ENCODE data around the gene SLC43A1.

The SLC43A1 gene

DNA sequence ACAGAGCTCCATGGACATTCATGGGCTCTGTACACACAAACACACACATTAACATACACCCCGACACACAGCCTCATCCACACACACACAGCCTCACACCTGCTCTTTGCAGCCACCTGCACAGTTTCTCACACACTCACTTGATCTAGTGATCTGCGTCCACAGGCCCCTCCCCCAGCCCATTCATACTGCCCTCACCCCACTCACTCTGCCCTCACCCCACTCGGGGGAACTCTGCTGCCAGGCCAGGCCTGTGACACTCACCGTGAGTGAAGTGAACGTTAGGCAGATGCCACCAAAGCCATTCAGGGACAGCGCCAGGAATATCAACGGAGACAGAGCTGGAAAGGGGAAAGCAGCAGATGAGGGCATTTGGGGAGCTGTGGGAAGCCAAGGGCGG is 15.0 kb downstream of the SLC43A1 start:
- ATAC-seq, result no peak
- TF ChIP-seq ARNTL (CRISPR knock-in tag; IDR thresholded peaks at IDR 0.05; ENCODE audit: borderline replicate concordance, low read depth), result no peak
- TF ChIP-seq ESRRG (CRISPR knock-in tag; IDR thresholded peaks at IDR 0.05), result no peak
- no peak for TF ChIP-seq TCF4 (CRISPR knock-in tag; IDR thresholded peaks at IDR 0.05; ENCODE audit: borderline replicate concordance)
- TF ChIP-seq ZNF70 (CRISPR knock-in tag; IDR thresholded peaks at IDR 0.05), result no peak
- TF ChIP-seq ZC3H10 (CRISPR knock-in tag; IDR thresholded peaks at IDR 0.05), result no peak
- no peak for TF ChIP-seq BACH2 (CRISPR knock-in tag; IDR thresholded peaks at IDR 0.05; ENCODE audit: borderline replicate concordance)
- TF ChIP-seq ZNF565 (CRISPR knock-in tag; conservative IDR thresholded peaks at IDR 0.05; ENCODE audit: low read depth), result no peak
- TF ChIP-seq, protein P1, sequence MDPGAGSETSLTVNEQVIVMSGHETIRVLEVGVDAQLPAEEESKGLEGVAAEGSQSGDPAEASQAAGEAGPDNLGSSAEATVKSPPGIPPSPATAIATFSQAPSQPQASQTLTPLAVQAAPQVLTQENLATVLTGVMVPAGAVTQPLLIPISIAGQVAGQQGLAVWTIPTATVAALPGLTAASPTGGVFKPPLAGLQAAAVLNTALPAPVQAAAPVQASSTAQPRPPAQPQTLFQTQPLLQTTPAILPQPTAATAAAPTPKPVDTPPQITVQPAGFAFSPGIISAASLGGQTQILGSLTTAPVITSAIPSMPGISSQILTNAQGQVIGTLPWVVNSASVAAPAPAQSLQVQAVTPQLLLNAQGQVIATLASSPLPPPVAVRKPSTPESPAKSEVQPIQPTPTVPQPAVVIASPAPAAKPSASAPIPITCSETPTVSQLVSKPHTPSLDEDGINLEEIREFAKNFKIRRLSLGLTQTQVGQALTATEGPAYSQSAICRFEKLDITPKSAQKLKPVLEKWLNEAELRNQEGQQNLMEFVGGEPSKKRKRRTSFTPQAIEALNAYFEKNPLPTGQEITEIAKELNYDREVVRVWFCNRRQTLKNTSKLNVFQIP (CRISPR knock-in tag; IDR thresholded peaks at IDR 0.05; ENCODE audit: borderline replicate concordance, low read depth), result no peak

DNA sequence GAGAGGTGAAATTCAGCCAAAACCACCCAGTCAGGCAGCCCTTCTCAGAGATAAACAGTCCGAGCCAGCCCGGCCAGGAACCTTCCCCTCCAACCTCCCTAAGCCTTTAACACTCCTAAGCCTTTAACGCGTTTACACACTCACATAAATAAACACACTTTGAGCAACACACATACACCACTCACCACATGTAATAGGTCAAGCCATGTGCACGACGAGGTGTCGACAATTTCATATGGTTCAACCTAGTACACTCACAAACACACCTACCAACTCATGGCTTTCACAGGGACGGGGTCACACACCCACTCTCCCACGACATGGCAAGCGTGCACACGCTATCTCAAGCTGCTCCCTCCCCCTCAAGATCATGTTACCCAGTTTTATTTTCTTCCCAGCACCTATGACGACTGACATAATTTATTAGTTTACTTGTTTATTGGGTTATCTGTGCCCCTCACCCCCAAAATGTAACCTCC is 15.5 kb downstream of the SLC43A1 start:
- no peak; the same call in 1 of the 3 replicates for ATAC-seq
- TF ChIP-seq, protein P1 (CRISPR knock-in tag; IDR thresholded peaks at IDR 0.05; ENCODE audit: borderline replicate concordance, low read depth), result no peak
- TF ChIP-seq, protein P2, sequence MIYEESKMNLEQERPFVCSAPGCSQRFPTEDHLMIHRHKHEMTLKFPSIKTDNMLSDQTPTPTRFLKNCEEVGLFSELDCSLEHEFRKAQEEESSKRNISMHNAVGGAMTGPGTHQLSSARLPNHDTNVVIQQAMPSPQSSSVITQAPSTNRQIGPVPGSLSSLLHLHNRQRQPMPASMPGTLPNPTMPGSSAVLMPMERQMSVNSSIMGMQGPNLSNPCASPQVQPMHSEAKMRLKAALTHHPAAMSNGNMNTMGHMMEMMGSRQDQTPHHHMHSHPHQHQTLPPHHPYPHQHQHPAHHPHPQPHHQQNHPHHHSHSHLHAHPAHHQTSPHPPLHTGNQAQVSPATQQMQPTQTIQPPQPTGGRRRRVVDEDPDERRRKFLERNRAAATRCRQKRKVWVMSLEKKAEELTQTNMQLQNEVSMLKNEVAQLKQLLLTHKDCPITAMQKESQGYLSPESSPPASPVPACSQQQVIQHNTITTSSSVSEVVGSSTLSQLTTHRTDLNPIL (CRISPR knock-in tag; IDR thresholded peaks at IDR 0.05; ENCODE audit: low read depth), result no peak
- TF ChIP-seq ZNF70 (CRISPR knock-in tag; IDR thresholded peaks at IDR 0.05) (no peak), ISL1 (CRISPR knock-in tag; IDR thresholded peaks at IDR 0.05) (no peak)

DNA sequence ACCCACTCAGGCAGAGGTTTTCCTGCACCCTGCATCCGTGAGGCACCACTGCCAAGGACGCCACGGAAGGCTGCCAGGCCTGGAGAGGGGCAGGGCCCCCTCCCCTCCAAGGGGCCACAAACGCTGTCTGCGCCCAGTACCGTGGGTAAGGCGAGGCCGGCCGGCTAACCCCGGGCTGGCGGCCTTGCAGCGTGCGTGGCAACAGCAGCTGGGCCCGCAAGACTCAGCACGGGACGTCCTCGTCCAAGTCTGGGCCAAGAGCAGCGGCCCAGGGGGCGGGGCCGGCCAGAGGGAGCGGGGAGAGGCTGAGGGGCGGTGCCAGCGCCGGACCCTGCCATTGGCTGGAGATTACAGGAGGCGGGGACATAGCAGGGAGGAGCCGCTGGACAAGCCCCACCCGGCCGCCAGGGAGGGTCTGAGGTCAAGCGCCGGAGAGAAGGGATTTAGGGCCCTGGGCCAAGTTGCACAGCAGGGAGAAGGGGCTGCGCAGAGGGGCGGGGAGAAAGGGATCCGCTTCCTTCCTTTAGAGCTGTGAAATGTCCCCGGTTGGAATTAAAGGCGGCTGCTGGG is 16.0 kb downstream of the SLC43A1 start:
- ATAC-seq, result peak; percentile 100
- no peak for TF ChIP-seq ZFP3 (CRISPR knock-in tag; IDR thresholded peaks at IDR 0.05)
- TF ChIP-seq RARB (CRISPR knock-in tag; IDR thresholded peaks at IDR 0.05), result no peak
- no peak for TF ChIP-seq PPARA (CRISPR knock-in tag; IDR thresholded peaks at IDR 0.05; ENCODE audit: borderline replicate concordance)
- no peak for TF ChIP-seq BACH2 (CRISPR knock-in tag; IDR thresholded peaks at IDR 0.05; ENCODE audit: borderline replicate concordance)
- no peak for TF ChIP-seq ZNF565 (CRISPR knock-in tag; conservative IDR thresholded peaks at IDR 0.05; ENCODE audit: low read depth)
- no peak for TF ChIP-seq ZNF8 (CRISPR knock-in tag; IDR thresholded peaks at IDR 0.05)
- no peak for TF ChIP-seq ISL1 (CRISPR knock-in tag; IDR thresholded peaks at IDR 0.05)
- TF ChIP-seq, protein P2 (CRISPR knock-in tag; IDR thresholded peaks at IDR 0.05; ENCODE audit: low read depth), result no peak
- TF ChIP-seq TCF4 (CRISPR knock-in tag; IDR thresholded peaks at IDR 0.05; ENCODE audit: borderline replicate concordance), result no peak
- TF ChIP-seq, protein P3, sequence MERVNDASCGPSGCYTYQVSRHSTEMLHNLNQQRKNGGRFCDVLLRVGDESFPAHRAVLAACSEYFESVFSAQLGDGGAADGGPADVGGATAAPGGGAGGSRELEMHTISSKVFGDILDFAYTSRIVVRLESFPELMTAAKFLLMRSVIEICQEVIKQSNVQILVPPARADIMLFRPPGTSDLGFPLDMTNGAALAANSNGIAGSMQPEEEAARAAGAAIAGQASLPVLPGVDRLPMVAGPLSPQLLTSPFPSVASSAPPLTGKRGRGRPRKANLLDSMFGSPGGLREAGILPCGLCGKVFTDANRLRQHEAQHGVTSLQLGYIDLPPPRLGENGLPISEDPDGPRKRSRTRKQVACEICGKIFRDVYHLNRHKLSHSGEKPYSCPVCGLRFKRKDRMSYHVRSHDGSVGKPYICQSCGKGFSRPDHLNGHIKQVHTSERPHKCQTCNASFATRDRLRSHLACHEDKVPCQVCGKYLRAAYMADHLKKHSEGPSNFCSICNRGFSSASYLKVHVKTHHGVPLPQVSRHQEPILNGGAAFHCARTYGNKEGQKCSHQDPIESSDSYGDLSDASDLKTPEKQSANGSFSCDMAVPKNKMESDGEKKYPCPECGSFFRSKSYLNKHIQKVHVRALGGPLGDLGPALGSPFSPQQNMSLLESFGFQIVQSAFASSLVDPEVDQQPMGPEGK (CRISPR knock-in tag; IDR thresholded peaks at IDR 0.05; ENCODE audit: borderline replicate concordance), result no peak
- TF ChIP-seq ZC3H10 (CRISPR knock-in tag; IDR thresholded peaks at IDR 0.05), result no peak
- no peak for TF ChIP-seq CSDC2 (CRISPR knock-in tag; IDR thresholded peaks at IDR 0.05)
- no peak for TF ChIP-seq OSR1 (CRISPR knock-in tag; IDR thresholded peaks at IDR 0.05)
- no peak for TF ChIP-seq ZNF70 (CRISPR knock-in tag; IDR thresholded peaks at IDR 0.05)
- no peak for TF ChIP-seq ESRRG (CRISPR knock-in tag; IDR thresholded peaks at IDR 0.05)

DNA sequence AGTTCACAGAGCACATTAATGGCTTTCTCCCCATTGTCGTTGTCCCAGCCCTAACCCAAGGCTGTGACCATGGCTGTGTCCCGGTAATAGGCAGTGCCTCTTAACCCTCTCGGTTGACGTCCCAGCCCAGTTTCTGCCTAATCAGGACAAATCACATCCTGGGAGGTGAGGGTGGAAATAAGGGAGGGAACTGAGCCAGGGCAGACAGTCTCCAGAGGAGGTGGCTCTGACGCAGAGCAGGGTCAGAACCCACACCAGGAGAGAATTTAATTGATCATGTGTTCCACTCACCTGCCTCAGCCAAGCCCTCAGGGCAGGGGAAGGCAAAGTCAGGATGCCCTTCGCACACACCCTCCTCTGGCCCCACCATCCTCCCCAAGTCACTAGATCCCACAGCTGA is 17.0 kb downstream of the SLC43A1 start:
- TF ChIP-seq PPARA (CRISPR knock-in tag; IDR thresholded peaks at IDR 0.05; ENCODE audit: borderline replicate concordance) (no peak), ISL1 (CRISPR knock-in tag; IDR thresholded peaks at IDR 0.05) (no peak), CSDC2 (CRISPR knock-in tag; IDR thresholded peaks at IDR 0.05) (no peak), TCF4 (CRISPR knock-in tag; IDR thresholded peaks at IDR 0.05; ENCODE audit: borderline replicate concordance) (no peak), ARNTL (CRISPR knock-in tag; IDR thresholded peaks at IDR 0.05; ENCODE audit: borderline replicate concordance, low read depth) (no peak), OSR1 (CRISPR knock-in tag; IDR thresholded peaks at IDR 0.05) (no peak), RARB (CRISPR knock-in tag; IDR thresholded peaks at IDR 0.05) (no peak), SNAI2 (CRISPR knock-in tag; IDR thresholded peaks at IDR 0.05) (no peak), ZNF70 (CRISPR knock-in tag; IDR thresholded peaks at IDR 0.05) (no peak), ZFP3 (CRISPR knock-in tag; IDR thresholded peaks at IDR 0.05) (no peak), ESRRG (CRISPR knock-in tag; IDR thresholded peaks at IDR 0.05) (no peak)
- TF ChIP-seq, protein P4, sequence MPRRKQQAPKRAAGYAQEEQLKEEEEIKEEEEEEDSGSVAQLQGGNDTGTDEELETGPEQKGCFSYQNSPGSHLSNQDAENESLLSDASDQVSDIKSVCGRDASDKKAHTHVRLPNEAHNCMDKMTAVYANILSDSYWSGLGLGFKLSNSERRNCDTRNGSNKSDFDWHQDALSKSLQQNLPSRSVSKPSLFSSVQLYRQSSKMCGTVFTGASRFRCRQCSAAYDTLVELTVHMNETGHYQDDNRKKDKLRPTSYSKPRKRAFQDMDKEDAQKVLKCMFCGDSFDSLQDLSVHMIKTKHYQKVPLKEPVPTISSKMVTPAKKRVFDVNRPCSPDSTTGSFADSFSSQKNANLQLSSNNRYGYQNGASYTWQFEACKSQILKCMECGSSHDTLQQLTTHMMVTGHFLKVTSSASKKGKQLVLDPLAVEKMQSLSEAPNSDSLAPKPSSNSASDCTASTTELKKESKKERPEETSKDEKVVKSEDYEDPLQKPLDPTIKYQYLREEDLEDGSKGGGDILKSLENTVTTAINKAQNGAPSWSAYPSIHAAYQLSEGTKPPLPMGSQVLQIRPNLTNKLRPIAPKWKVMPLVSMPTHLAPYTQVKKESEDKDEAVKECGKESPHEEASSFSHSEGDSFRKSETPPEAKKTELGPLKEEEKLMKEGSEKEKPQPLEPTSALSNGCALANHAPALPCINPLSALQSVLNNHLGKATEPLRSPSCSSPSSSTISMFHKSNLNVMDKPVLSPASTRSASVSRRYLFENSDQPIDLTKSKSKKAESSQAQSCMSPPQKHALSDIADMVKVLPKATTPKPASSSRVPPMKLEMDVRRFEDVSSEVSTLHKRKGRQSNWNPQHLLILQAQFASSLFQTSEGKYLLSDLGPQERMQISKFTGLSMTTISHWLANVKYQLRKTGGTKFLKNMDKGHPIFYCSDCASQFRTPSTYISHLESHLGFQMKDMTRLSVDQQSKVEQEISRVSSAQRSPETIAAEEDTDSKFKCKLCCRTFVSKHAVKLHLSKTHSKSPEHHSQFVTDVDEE (CRISPR knock-in tag; IDR thresholded peaks at IDR 0.05), result no peak
- ATAC-seq, result no peak
